Right renal pelvis (tissue), 4 donors: ENCODE results near the gene ALPI. TPM values are rescaled to one million over a fixed set of nuclear protein-coding genes. Genes with fewer than 3 reads are reported as not detected.

Experiments
- DNase-seq, 4 donors: peaks; one replicate each; pipeline ENCODE4 v3.0.0-alpha.2; 2013; ENCODE audit warnings: low read depth in 4 of 4, low spot score in 3 of 4, missing footprints in 1 of 4
- polyA plus RNA-seq, 4 donors: library from polyadenylated mRNA; unstranded; fragments of 120-200 nt; gene quantifications; one replicate each; pipeline ENCODE4 v1.2.1, GENCODE V29; 2013; ENCODE audit not compliant: insufficient read length in 4 of 4

ALPI gene
- polyA plus RNA-seq, 4 donors = 0.06 to 0.10 TPM; not detected in 2

GRCh38 chr2:232483311-232483922, 27.5 kb downstream of the ALPI start:
- no peak for DNase-seq

GRCh38 chr2:232483923-232484627, 28.1 kb downstream of the ALPI start:
- no peak for DNase-seq

- DNase-seq = no peak
These were observed 28.8 kb downstream of the ALPI start for GRCh38 chr2:232484628-232485347.

GRCh38 chr2:232485348-232485756, 29.4 kb downstream of the ALPI start:
- DNase-seq = no peak

- no peak for DNase-seq
These were observed 30.0 kb downstream of the ALPI start for GRCh38 chr2:232485757-232486557.

GRCh38 chr2:232486558-232487384, 30.8 kb downstream of the ALPI start:
- DNase-seq = no peak

- DNase-seq = no peak
These were observed 31.6 kb downstream of the ALPI start, which contains the start of gene ECEL1 for GRCh38 chr2:232487385-232488096. ECEL1 (minus strand) TSS chr2:232487834; CDS start chr2:232486653, 1,181 bp downstream.

- DNase-seq = no peak
These were observed 32.3 kb downstream of the ALPI start for GRCh38 chr2:232488097-232488711.

GRCh38 chr2:232488721-232489300, 32.9 kb downstream of the ALPI start:
- DNase-seq = no peak

GRCh38 chr2:232489516-232490220, 33.7 kb downstream of the ALPI start:
- no peak for DNase-seq

- no peak for DNase-seq
These were observed 34.5 kb downstream of the ALPI start for GRCh38 chr2:232490221-232491138.

- no peak for DNase-seq
These were observed 35.3 kb downstream of the ALPI start for GRCh38 chr2:232491139-232491780.

GRCh38 chr2:232492236-232492848, 36.4 kb downstream of the ALPI start:
- no peak for DNase-seq

GRCh38 chr2:232492963-232493700, 37.2 kb downstream of the ALPI start:
- DNase-seq = no peak
